Testis (tissue), 2 donors: ENCODE results near the gene LYPLA2.

Experiments
- POLR2A ChIP-seq: fragments of 450-650 bp; IDR thresholded peaks from one replicate; pipeline ENCODE4 v1.6.1; 2017; ENCODE audit warnings: antibody characterized with exemption, mild to moderate bottlenecking, moderate library complexity
- TF ChIP-seq, protein P1 (sequence below), 3 experiments: fragments of 450-650 bp in 2 of 3; fragments of 200-600 bp in 1 of 3; sonication (generic) in 1 of 3; IDR thresholded peaks; one replicate each; pipeline ENCODE4 v1.5.1; 2016 to 2019; ENCODE audit warnings: antibody characterized with exemption in 3 of 3, mild to moderate bottlenecking in 2 of 3, moderate library complexity in 1 of 3

DNA sequence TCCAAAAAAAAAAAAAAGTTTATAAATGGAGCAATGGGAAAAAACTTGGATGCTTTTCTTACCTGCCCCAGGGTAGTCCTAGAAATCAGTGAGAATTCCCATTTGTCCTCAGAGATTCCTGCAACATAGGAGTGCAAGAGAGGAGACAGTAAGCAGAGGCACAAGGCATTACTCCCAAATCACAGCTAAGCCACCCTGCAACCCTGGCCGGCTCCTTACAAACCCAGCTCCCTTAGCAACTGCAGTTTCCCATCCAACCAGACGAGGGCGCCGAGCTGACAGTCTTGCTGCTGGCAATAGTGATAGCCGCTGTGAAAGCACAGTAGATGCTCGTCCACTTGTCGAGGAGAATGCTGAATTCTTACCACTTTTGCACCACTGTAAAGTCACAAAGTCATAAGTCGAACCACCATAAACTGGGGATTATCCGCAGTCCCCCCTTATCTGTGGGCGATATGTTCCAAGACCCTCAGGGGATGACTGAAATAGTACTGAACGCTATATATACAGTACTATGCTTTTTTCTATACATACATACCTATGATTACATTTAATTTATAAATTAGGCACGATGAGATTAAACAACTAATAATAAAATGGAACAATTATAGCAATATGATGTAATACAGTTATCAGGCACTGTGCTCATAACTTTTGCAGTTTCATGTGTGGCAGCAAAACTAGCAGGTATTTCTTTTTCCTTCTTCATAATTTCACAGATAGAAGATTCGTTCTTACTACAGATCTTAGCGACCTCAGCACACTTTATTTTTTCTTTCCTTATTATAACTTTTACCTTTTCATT is 18.7 kb upstream of the LYPLA2 start:
- TF ChIP-seq, protein P1, sequence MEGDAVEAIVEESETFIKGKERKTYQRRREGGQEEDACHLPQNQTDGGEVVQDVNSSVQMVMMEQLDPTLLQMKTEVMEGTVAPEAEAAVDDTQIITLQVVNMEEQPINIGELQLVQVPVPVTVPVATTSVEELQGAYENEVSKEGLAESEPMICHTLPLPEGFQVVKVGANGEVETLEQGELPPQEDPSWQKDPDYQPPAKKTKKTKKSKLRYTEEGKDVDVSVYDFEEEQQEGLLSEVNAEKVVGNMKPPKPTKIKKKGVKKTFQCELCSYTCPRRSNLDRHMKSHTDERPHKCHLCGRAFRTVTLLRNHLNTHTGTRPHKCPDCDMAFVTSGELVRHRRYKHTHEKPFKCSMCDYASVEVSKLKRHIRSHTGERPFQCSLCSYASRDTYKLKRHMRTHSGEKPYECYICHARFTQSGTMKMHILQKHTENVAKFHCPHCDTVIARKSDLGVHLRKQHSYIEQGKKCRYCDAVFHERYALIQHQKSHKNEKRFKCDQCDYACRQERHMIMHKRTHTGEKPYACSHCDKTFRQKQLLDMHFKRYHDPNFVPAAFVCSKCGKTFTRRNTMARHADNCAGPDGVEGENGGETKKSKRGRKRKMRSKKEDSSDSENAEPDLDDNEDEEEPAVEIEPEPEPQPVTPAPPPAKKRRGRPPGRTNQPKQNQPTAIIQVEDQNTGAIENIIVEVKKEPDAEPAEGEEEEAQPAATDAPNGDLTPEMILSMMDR (IDR thresholded peaks at IDR 0.05), result peak; percentile 56 to 90 (median 85)
- TF ChIP-seq POLR2A, result no peak
